Breast epithelium (tissue), 4 donors: Measurements from ENCODE around the gene SRGAP1. TPM values are rescaled to one million over a fixed set of nuclear protein-coding genes. Genes with fewer than 3 reads are reported as not detected.

Experiments
- DNase-seq, 2 donors: peaks; one replicate each; pipeline ENCODE4 v3.0.0-alpha.2; 2019; ENCODE audit warnings: low spot score in 2 of 2
- H3K27ac ChIP-seq, 2 donors: fragments of 200-600 bp; sonication (generic) in 1 of 2; one replicate each; pipeline ENCODE4 v1.5.1; 2016 to 2019; ENCODE audit warnings: mild to moderate bottlenecking in 1 of 2
- H3K27me3 ChIP-seq, 2 donors: fragments of 200-600 bp; sonication (generic) in 1 of 2; one replicate each; pipeline versions ENCODE4 v1.5.1 to v1.6.0; 2017 to 2019; ENCODE audit warnings: control low read depth in 1 of 2, mild to moderate bottlenecking in 1 of 2
- H3K36me3 ChIP-seq: fragments of 200-600 bp; one replicate; pipeline ENCODE4 v1.5.1; 2019
- H3K4me1 ChIP-seq, 2 donors: fragments of 200-600 bp; sonication (generic); one replicate each; pipeline ENCODE4 v1.5.1; 2016 to 2019; ENCODE audit warnings: control low read depth in 1 of 2
- H3K4me3 ChIP-seq, 3 donors: fragments of 200-600 bp; sonication (generic); 1 replicate in 2 of 3; 2 replicates in 1 of 3; pipeline ENCODE4 v1.5.1; 2016 to 2019; ENCODE audit warnings: mild to moderate bottlenecking in 3 of 3, moderate library complexity in 2 of 3
- H3K9me3 ChIP-seq, 2 donors: fragments of 200-600 bp; sonication (generic) in 1 of 2; one replicate each; pipeline ENCODE4 v1.5.1; 2016 to 2019; ENCODE audit warnings: control low read depth in 1 of 2
- CTCF ChIP-seq, 3 donors: fragments of 450-650 bp; IDR thresholded peaks; one replicate each; pipeline ENCODE4 v1.5.1; 2016 to 2017; ENCODE audit warnings: antibody characterized with exemption in 3 of 3, mild to moderate bottlenecking in 3 of 3, moderate library complexity in 3 of 3
- POLR2A ChIP-seq: fragments of 450-650 bp; IDR thresholded peaks from one replicate; pipeline ENCODE4 v1.6.1; 2016; ENCODE audit warnings: antibody characterized with exemption, mild to moderate bottlenecking, moderate library complexity
- POLR2AphosphoS5 ChIP-seq, 3 donors: sonication (generic); formaldehyde crosslinking; IDR thresholded peaks; one replicate each; pipeline ENCODE4 v1.6.1; 2017; ENCODE audit warnings: antibody characterized with exemption in 3 of 3
- intact Hi-C: fragments of 100-400 bp; cut with DNase I; formaldehyde crosslinking; loops from one replicate; pipeline ENCODE4 v1.15.1; 2023; ENCODE audit warnings: low total_unique reads
- total RNA-seq, 3 donors: library from RNA; depleted of rRNA; stranded (reverse); fragments of >200 nt; gene quantifications; one replicate each; pipeline ENCODE4 v1.1.0, GENCODE V29; 2016

SRGAP1 gene
- total RNA-seq, 3 donors from 2014 or later = 20.3 to 58.7 (median 29.3) TPM

- intact Hi-C loops = no loop called here
- no peaks in the 10 kb centered on the region for H3K4me1 ChIP-seq
- no peaks in the 10 kb centered on the region for H3K36me3 ChIP-seq
- no peak overlapping the region for H3K4me3 ChIP-seq
- no peaks in the 10 kb centered on the region for H3K27me3 ChIP-seq
- H3K9me3 ChIP-seq = no peaks in the 10 kb centered on the region
- no peak for TF ChIP-seq POLR2A
- no peak overlapping the region for H3K27ac ChIP-seq
- no peak for DNase-seq
These were observed 84.9 kb downstream of the SRGAP1 start for GRCh38 chr12:63929426-63929825.

- H3K4me1 ChIP-seq = no peaks in the 10 kb centered on the region
- no peaks in the 10 kb centered on the region for H3K36me3 ChIP-seq
- TF ChIP-seq CTCF (IDR thresholded peaks at IDR 0.05) (no peak), POLR2AphosphoS5 (IDR thresholded peaks at IDR 0.05) (no peak)
- H3K27me3 ChIP-seq = no peaks in the 10 kb centered on the region
- H3K4me3 ChIP-seq = no peak overlapping the region
- intact Hi-C loops = no loop called here
- no peak for DNase-seq
- H3K9me3 ChIP-seq = no peaks in the 10 kb centered on the region
- H3K27ac ChIP-seq = no peak overlapping the region
These were observed 86.5 kb downstream of the SRGAP1 start for GRCh38 chr12:63930971-63931370.

DNA sequence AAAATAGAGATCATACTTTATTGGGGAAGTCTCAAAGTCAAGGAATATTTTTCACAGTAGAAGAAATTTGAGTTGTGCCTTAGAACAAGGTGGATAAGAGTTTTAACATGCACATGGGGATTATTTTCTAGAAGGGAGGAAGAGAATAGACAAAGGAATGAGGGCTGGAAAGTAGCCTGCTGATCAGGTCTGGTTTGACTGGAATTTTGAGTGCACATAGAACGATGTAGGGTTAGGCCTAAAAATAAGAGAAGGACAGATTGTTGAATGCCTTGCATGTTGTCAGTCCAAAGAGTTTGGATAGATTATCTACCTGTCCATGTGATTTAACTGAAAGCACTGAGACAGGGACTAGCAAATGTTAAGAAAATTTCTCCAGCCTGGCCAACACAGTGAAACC is 87.2 kb downstream of the SRGAP1 start:
- intact Hi-C loops = no loop called here
- no peaks in the 10 kb centered on the region for H3K4me1 ChIP-seq
- H3K4me3 ChIP-seq = no peak overlapping the region
- H3K27ac ChIP-seq = no peak overlapping the region
- H3K9me3 ChIP-seq = no peaks in the 10 kb centered on the region
- no peak for TF ChIP-seq CTCF (IDR thresholded peaks at IDR 0.05)
- no peak for TF ChIP-seq POLR2AphosphoS5 (IDR thresholded peaks at IDR 0.05)
- TF ChIP-seq POLR2A = no peak
- no peak for DNase-seq
- no peaks in the 10 kb centered on the region for H3K36me3 ChIP-seq
- no peaks in the 10 kb centered on the region for H3K27me3 ChIP-seq

GRCh38 chr12:63934936-63935335 is 90.4 kb downstream of the SRGAP1 start:
- no peak for DNase-seq
- H3K9me3 ChIP-seq = no peaks in the 10 kb centered on the region
- intact Hi-C loops = no loop called here
- no peak for TF ChIP-seq POLR2AphosphoS5 (IDR thresholded peaks at IDR 0.05)
- no peak for TF ChIP-seq POLR2A
- no peak for TF ChIP-seq CTCF (IDR thresholded peaks at IDR 0.05)
- H3K4me1 ChIP-seq = no peaks in the 10 kb centered on the region
- H3K4me3 ChIP-seq = no peak overlapping the region
- H3K27me3 ChIP-seq = no peaks in the 10 kb centered on the region
- H3K27ac ChIP-seq = no peak overlapping the region
- H3K36me3 ChIP-seq = no peaks in the 10 kb centered on the region

DNA sequence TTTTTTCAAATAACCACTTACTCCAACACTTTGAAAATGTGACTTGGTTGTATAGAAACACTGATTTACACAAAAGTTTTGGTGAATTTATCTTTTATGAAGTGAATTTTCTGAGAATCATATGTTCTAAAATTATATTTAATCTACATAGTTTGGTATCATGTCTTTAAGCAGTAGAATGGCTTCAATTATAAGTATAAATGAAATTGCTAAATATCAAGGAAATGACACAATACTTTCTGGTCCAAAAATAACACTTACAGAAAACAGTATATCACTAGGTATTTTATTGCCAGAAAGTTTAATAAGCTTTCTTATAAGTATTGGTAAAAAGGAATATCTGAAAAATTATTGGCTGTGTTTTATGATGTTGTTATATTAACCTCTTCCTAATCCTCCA is 90.9 kb downstream of the SRGAP1 start:
- H3K36me3 ChIP-seq = no peaks in the 10 kb centered on the region
- intact Hi-C loops = no loop called here
- H3K4me3 ChIP-seq = no peak overlapping the region
- no peak for DNase-seq
- H3K4me1 ChIP-seq = no peaks in the 10 kb centered on the region
- no peaks in the 10 kb centered on the region for H3K9me3 ChIP-seq
- no peak overlapping the region for H3K27ac ChIP-seq
- TF ChIP-seq POLR2AphosphoS5 (IDR thresholded peaks at IDR 0.05) (no peak), CTCF (IDR thresholded peaks at IDR 0.05) (no peak), POLR2A (no peak)
- H3K27me3 ChIP-seq = no peaks in the 10 kb centered on the region
